Activated CD8-positive, alpha-beta memory T cell treated with anti-CD3 and anti-CD28 coated beads for 4 hours (primary cell): ENCODE measurements around the gene SDK2.

Experiments
- DNase-seq, 2 donors: peaks; one replicate each; pipeline ENCODE4 v3.0.0-alpha.2; 2020; ENCODE audit warnings: low read depth in 2 of 2

Gene SDK2

GRCh38 chr17:73453090-73453489, 191.2 kb downstream of the SDK2 start:
- DNase-seq = no peak

- DNase-seq = no peak
Observed at GRCh38 chr17:73452009-73452408, 192.2 kb downstream of the SDK2 start.

- DNase-seq = no peak
Observed at GRCh38 chr17:73447319-73447718, 196.9 kb downstream of the SDK2 start.

GRCh38 chr17:73446617-73447016, 197.6 kb downstream of the SDK2 start:
- DNase-seq = no peak

- no peak for DNase-seq
Observed at GRCh38 chr17:73445466-73445865, 198.8 kb downstream of the SDK2 start.

- no peak for DNase-seq
Observed at GRCh38 chr17:73444021-73444420, 200.2 kb downstream of the SDK2 start.

- no peak for DNase-seq
Observed at GRCh38 chr17:73439597-73439996, 204.6 kb downstream of the SDK2 start.

- no peak for DNase-seq
Observed at GRCh38 chr17:73437826-73438225, 206.4 kb downstream of the SDK2 start.

- no peak for DNase-seq
Observed at GRCh38 chr17:73436954-73437353, 207.3 kb downstream of the SDK2 start.

GRCh38 chr17:73435412-73435811, 208.8 kb downstream of the SDK2 start:
- no peak for DNase-seq

- DNase-seq = no peak
Observed at GRCh38 chr17:73434154-73434553, 210.1 kb downstream of the SDK2 start.

- no peak for DNase-seq
Observed at GRCh38 chr17:73433501-73433900, 210.7 kb downstream of the SDK2 start.

GRCh38 chr17:73432624-73433190, 211.5 kb downstream of the SDK2 start:
- DNase-seq = no peak

GRCh38 chr17:73431401-73432205, 212.6 kb downstream of the SDK2 start:
- DNase-seq = no peak

GRCh38 chr17:73430848-73431247, 213.4 kb downstream of the SDK2 start:
- DNase-seq = no peak

GRCh38 chr17:73430165-73430680, 214.0 kb downstream of the SDK2 start:
- DNase-seq = no peak

GRCh38 chr17:73429440-73430164, 214.6 kb downstream of the SDK2 start:
- peak; percentile 67 to 73 for DNase-seq

- no peak for DNase-seq
Observed at GRCh38 chr17:73427198-73427597, 217.0 kb downstream of the SDK2 start.

- DNase-seq = no peak
Observed at GRCh38 chr17:73424571-73424970, 219.7 kb downstream of the SDK2 start.

- DNase-seq = no peak
Observed at GRCh38 chr17:73423806-73424205, 220.4 kb downstream of the SDK2 start.

GRCh38 chr17:73423159-73423715, 221.0 kb downstream of the SDK2 start:
- no peak for DNase-seq

GRCh38 chr17:73422121-73422520, 222.1 kb downstream of the SDK2 start:
- no peak for DNase-seq
